GM21515 (cell line): ENCODE results near the gene FBXW5.

ENCODE experiments used
- ATAC-seq: cut with Tn5 transposase; IDR thresholded peaks from one replicate; pipeline ENCODE4 v1.9.1; 2021; ENCODE audit not compliant: unreplicated experiment

The FBXW5 gene

GRCh38 chr9:136913701-136914438 is 30.7 kb downstream of the FBXW5 start:
- ATAC-seq: no peak

GRCh38 chr9:136910901-136911245 is 33.7 kb downstream of the FBXW5 start:
- no peak for ATAC-seq

GRCh38 chr9:136910197-136910900 is 34.2 kb downstream of the FBXW5 start:
- ATAC-seq: no peak

GRCh38 chr9:136907011-136907914 is 37.3 kb downstream of the FBXW5 start:
- ATAC-seq: no peak

- ATAC-seq: no peak
Observed at GRCh38 chr9:136906266-136906665, 38.3 kb downstream of the FBXW5 start.

- no peak for ATAC-seq
Observed at GRCh38 chr9:136903041-136903554, 41.4 kb downstream of the FBXW5 start.

- ATAC-seq: peak; percentile 41
Observed at GRCh38 chr9:136902259-136902821, 42.2 kb downstream of the FBXW5 start.

GRCh38 chr9:136901516-136902258 is 42.9 kb downstream of the FBXW5 start:
- peak; percentile 46 for ATAC-seq

GRCh38 chr9:136900988-136901515 is 43.5 kb downstream of the FBXW5 start:
- no peak for ATAC-seq

GRCh38 chr9:136900556-136900955 is 44.0 kb downstream of the FBXW5 start:
- no peak for ATAC-seq

- ATAC-seq: peak; percentile 39
Observed at GRCh38 chr9:136899196-136899595, 45.3 kb downstream of the FBXW5 start.

GRCh38 chr9:136898483-136899100 is 45.9 kb downstream of the FBXW5 start:
- no peak for ATAC-seq

- ATAC-seq: no peak
Observed at GRCh38 chr9:136896027-136896426, 48.5 kb downstream of the FBXW5 start.

- no peak for ATAC-seq
Observed at GRCh38 chr9:136890661-136891060, 53.9 kb downstream of the FBXW5 start.
